Thyroid gland (tissue), 4 donors: ENCODE data around the gene MAST4. TPM values are rescaled to one million over a fixed set of nuclear protein-coding genes. Genes with fewer than 3 reads are reported as not detected.

ENCODE experiments used
- DNase-seq, 2 donors: peaks; one replicate each; pipeline ENCODE4 v3.0.0-alpha.2; 2019
- H3K27ac ChIP-seq, 3 donors: fragments of 200-600 bp; sonication (generic); 1 replicate in 2 of 3; 2 replicates in 1 of 3; pipeline ENCODE4 v1.5.1; 2016 to 2019; ENCODE audit warnings: mild to moderate bottlenecking in 1 of 3, moderate library complexity in 1 of 3
- H3K27me3 ChIP-seq: fragments of 200-600 bp; sonication (generic); one replicate; pipeline ENCODE4 v1.5.1; 2019
- H3K36me3 ChIP-seq, 2 donors: fragments of 200-600 bp; sonication (generic); one replicate each; pipeline ENCODE4 v1.5.1; 2016 to 2019
- H3K4me1 ChIP-seq, 2 donors: fragments of 200-600 bp; sonication (generic); one replicate each; pipeline ENCODE4 v1.5.1; 2017 to 2019
- H3K4me3 ChIP-seq, 3 donors: fragments of 200-600 bp; sonication (generic); replicated peaks in 1 of 3; 1 replicate in 2 of 3; 2 replicates in 1 of 3; pipeline ENCODE4 v1.5.1; 2016; ENCODE audit warnings: mild to moderate bottlenecking in 1 of 3
- H3K9me3 ChIP-seq: fragments of 200-600 bp; sonication (generic); one replicate; pipeline ENCODE4 v1.5.1; 2017
- CTCF ChIP-seq, 6 experiments: fragments of 200-600 bp in 3 of 6; fragments of 450-650 bp in 3 of 6; sonication (generic) in 3 of 6; IDR thresholded peaks; one replicate each; pipeline ENCODE4 v1.5.1; 2016 to 2019; ENCODE audit warnings: antibody characterized with exemption in 6 of 6, mild to moderate bottlenecking in 2 of 6, inconsistent platforms in 1 of 6, moderate library complexity in 1 of 6
- POLR2A ChIP-seq, 2 donors: fragments of 450-650 bp; IDR thresholded peaks; one replicate each; pipeline ENCODE4 v1.6.1; 2017; ENCODE audit warnings: antibody characterized with exemption in 2 of 2, mild to moderate bottlenecking in 2 of 2, moderate library complexity in 1 of 2
- WGBS, 2 donors: methylation state at CpG; one replicate each; pipeline ENCODE4 v1.1.5; 2017; 5-methylcytosine and 5-hydroxymethylcytosine counted together
- intact Hi-C: fragments of 100-400 bp; cut with DNase I; formaldehyde crosslinking; loops from one replicate; pipeline ENCODE4 v1.15.1; 2023
- total RNA-seq, 4 donors: library from RNA; depleted of rRNA; stranded (reverse); fragments of >200 nt; gene quantifications; one replicate each; pipeline ENCODE4 v1.2.3, GENCODE V29; 2016

Gene MAST4
- total RNA-seq, 4 donors from 2014 or later = 20.2 to 38.3 (median 24.4) TPM

DNA sequence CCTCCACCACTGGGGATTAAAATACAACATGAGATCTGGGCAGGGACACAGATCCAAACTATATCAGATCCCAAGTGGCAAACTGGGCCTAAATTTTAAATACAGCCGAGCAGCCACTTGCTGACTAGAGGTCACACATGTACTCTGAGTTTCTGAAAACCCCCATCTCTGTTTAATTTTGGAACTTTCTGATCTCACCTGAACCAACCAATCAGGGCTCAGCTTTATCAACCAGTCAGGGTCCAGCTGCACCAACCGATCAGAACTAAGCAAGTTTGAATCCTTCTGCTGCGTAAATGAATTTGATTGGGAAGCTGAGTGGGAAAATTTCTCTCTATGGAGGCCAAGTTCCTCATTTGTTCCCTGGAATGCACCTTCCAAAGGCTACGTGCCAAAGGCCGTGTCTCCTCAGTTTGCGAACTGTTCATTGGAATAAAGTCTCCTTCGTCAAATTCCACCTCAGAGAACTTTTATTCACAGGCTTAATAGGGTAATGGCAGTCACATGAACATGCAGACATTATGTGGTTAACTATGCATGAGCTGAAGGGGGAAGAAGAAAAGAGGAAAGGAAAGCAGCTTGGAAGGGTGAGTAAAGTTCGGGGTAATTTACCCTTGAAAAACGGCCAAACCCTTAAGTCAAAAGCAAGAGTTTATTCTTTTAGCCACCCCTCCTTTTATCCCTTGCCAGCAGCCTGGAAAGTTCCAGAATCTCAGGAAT is 596.7 kb downstream of the MAST4 start:
- intact Hi-C loops = no loop called here

GRCh38 chr5:67193439-67193807 is 597.2 kb downstream of the MAST4 start:
- WGBS, 2 donors = 13 to 20% methylated on average over 2 of the region's 2 CpGs
- no peak for TF ChIP-seq POLR2A (IDR thresholded peaks at IDR 0.05)
- TF ChIP-seq CTCF (IDR thresholded peaks at IDR 0.05) = no peak
- DNase-seq = peak in 1 of 2 donors; percentile 26
- Histone ChIP-seq H3K4me3 (no peak overlapping the region), H3K36me3 (no peaks in the 10 kb centered on the region), H3K4me1 (peaks cover 21 to 29% of the 10 kb centered on the region in 2 donors), H3K27ac (peak overlapping the region; percentile 37 to 72 (median 57)), H3K9me3 (no peaks in the 10 kb centered on the region), H3K27me3 (no peaks in the 10 kb centered on the region)
- intact Hi-C loops = no loop called here

More for the DNA sequence above, 596.7 kb downstream of the MAST4 start:
- peak in 1 of 2 donors; percentile 23 for DNase-seq
- peak overlapping the region; percentile 37 to 72 (median 57) for H3K27ac ChIP-seq
- TF ChIP-seq CTCF (IDR thresholded peaks at IDR 0.05) (no peak), POLR2A (IDR thresholded peaks at IDR 0.05) (no peak)
- no peaks in the 10 kb centered on the region for H3K36me3 ChIP-seq
- H3K4me3 ChIP-seq = no peak overlapping the region
- H3K4me1 ChIP-seq = peaks cover 21 to 29% of the 10 kb centered on the region in 2 donors
- 51 to 67% methylated on average over 9 of the region's 9 CpGs for WGBS, 2 donors
- no peaks in the 10 kb centered on the region for H3K9me3 ChIP-seq
- H3K27me3 ChIP-seq = no peaks in the 10 kb centered on the region

GRCh38 chr5:67194166-67194565 is 598.0 kb downstream of the MAST4 start:
- intact Hi-C loops = no loop called here
- WGBS, 2 donors = 95% methylated on average over 3 of the region's 3 CpGs

DNA sequence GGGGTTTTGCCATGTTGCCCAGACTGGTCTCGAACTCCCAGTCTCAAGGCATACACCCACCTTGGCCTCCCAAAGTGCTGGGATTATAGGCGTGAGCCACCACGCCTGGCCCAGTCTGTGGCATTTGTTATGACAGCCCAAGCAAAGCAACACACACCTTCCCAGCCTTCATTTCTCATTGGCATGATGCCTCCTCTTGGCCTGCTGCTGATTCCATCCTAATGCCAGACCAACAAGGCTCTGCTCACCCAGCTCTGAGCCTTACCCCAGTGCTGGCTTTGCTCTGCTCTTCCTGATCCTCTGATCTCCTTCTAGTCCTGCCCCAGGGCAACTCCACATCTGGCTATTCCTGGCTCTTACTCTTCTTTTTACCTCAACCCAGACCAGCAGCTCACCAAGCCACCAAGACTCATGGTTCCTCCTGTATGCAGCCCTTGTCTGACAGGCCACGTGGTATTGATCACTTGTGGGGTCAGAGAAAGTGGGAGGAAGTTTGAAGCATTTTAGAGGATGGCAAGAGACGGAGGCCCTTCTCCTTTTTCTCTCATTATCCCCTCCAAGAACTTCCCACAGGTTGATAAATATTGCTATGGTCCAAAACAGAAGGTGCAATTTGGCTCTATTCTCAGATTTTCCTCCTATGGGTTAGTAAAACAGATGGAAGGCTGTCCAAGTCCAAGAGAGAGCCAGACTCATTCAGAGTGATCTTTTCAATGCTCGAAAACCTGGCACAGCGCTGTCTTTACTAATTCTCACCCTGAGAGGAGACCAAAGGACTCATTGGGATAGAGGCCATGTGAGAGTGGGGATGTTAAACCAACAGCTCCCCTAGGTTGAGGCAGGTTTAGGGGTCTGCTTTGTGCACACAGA is 599.4 kb downstream of the MAST4 start:
- peaks cover 21 to 29% of the 10 kb centered on the region in 2 donors for H3K4me1 ChIP-seq
- DNase-seq = no peak
- TF ChIP-seq POLR2A (IDR thresholded peaks at IDR 0.05) (no peak), CTCF (IDR thresholded peaks at IDR 0.05) (no peak)
- H3K27me3 ChIP-seq = no peaks in the 10 kb centered on the region
- intact Hi-C loops = no loop called here
- peak overlapping the region in 1 of 3 donors; percentile 51 for H3K27ac ChIP-seq
- no peaks in the 10 kb centered on the region for H3K9me3 ChIP-seq
- H3K36me3 ChIP-seq = no peaks in the 10 kb centered on the region
- H3K4me3 ChIP-seq = no peak overlapping the region
- WGBS, 2 donors = 93 to 97% methylated on average over 7 of the region's 7 CpGs

More at GRCh38 chr5:67194166-67194565, 598.0 kb downstream of the MAST4 start:
- no peak for DNase-seq
- Histone ChIP-seq H3K27ac (peak overlapping the region in 2 of 3 donors; percentile 57 to 72), H3K27me3 (no peaks in the 10 kb centered on the region), H3K36me3 (no peaks in the 10 kb centered on the region), H3K9me3 (no peaks in the 10 kb centered on the region), H3K4me3 (no peak overlapping the region), H3K4me1 (peaks cover 21 to 29% of the 10 kb centered on the region in 2 donors)
- TF ChIP-seq CTCF (IDR thresholded peaks at IDR 0.05) (no peak), POLR2A (IDR thresholded peaks at IDR 0.05) (no peak)
